ENCODE data around the gene PRDM4. TPM values are rescaled to one million over a fixed set of nuclear protein-coding genes. Genes with fewer than 3 reads are reported as not detected.

The PRDM4 gene, protein sequence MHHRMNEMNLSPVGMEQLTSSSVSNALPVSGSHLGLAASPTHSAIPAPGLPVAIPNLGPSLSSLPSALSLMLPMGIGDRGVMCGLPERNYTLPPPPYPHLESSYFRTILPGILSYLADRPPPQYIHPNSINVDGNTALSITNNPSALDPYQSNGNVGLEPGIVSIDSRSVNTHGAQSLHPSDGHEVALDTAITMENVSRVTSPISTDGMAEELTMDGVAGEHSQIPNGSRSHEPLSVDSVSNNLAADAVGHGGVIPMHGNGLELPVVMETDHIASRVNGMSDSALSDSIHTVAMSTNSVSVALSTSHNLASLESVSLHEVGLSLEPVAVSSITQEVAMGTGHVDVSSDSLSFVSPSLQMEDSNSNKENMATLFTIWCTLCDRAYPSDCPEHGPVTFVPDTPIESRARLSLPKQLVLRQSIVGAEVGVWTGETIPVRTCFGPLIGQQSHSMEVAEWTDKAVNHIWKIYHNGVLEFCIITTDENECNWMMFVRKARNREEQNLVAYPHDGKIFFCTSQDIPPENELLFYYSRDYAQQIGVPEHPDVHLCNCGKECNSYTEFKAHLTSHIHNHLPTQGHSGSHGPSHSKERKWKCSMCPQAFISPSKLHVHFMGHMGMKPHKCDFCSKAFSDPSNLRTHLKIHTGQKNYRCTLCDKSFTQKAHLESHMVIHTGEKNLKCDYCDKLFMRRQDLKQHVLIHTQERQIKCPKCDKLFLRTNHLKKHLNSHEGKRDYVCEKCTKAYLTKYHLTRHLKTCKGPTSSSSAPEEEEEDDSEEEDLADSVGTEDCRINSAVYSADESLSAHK
- 7.6 TPM for total RNA-seq

GRCh38 chr12:107760809-107761501 is at the start of gene PRDM4:
PRDM4 (minus strand) TSS chr12:107761137; CDS start chr12:107760515, 622 bp downstream.
- DNase-seq (ENCODE audit: low spot score) (peak; percentile 95), ATAC-seq (peak; percentile 98)

GRCh38 chr12:107807471-107808150 is 46.7 kb upstream of the PRDM4 start:
- DNase-seq (ENCODE audit: low spot score): no peak
- ATAC-seq: no peak

GRCh38 chr12:107805488-107806180 is 44.7 kb upstream of the PRDM4 start:
- ATAC-seq (no peak), DNase-seq (ENCODE audit: low spot score) (no peak)

DNA sequence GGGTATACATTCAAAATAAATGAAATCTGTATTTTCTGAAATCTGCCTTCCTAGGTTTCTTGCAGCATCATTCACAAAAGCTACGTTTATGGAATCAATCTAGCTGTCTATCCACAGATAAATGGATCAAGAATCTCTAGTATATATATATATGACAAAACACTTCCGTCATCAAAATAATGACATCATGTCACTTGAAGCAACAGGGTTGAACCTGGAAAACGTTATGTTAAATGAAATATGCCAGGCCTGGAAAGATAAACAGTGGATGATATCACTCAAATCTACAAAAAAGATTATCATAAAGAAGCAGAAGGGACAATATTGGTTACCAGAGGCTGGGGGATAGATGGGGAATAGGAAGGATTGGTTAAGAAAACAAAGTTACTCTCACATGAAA is 42.2 kb upstream of the PRDM4 start:
- DNase-seq (ENCODE audit: low spot score) (no peak), ATAC-seq (no peak)

DNA sequence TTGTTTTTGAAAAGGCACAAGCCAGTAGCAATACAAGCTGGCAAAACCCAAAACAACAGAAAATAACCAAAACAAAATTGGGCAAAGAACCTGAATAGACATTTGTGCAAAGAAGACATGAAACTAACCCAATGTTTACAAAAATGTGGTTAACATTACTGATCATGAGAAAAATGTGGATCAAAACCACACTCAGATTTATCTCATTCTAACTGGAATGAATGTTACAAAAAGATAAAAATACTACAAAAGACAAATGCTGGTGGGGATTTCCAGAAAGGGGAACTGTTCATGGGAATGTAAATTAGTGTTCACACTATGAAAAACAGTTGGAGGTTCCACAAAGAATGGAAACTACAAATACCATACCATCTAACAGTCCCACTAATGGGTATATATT is 40.2 kb upstream of the PRDM4 start:
- no peak for ATAC-seq
- DNase-seq (ENCODE audit: low spot score): no peak

DNA sequence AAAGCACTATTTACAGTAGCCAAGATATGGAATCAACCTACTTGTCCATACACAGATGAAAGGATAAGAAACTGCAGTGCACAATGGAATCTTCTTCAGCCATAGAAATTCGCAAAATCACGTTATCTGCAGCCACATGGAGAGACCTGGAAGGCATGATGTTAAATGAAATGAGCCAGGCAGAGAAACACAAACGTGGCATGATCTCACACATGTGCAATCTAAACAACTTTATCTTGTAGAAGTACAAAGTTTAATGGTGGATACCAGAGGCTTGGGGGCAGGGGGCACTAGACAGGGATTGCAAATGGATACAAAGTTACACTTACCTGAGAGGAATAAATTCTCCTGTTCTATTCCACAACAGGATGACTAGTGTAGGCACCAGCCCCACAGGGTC is 37.6 kb upstream of the PRDM4 start:
- no peak for ATAC-seq
- DNase-seq (ENCODE audit: low spot score): no peak

DNA sequence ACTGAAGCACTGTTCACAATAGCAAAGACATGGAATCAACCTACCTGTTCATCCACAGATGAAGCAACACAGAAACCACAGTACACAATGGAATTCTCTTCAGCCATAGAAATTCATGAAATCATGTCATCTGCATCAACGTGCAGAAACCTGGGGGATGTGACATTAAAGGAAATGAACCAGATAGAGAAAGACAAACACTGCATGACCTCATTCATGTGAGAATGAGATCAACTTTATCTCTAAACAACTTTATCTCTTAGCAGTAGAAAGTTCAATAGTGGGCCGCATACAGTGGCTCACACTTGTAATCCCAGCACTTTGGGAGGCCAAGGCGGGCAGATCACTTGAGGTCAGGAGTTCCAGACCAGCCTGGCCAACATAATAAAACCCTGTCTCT is 33.5 kb upstream of the PRDM4 start:
- no peak for ATAC-seq
- no peak for DNase-seq (ENCODE audit: low spot score)

DNA sequence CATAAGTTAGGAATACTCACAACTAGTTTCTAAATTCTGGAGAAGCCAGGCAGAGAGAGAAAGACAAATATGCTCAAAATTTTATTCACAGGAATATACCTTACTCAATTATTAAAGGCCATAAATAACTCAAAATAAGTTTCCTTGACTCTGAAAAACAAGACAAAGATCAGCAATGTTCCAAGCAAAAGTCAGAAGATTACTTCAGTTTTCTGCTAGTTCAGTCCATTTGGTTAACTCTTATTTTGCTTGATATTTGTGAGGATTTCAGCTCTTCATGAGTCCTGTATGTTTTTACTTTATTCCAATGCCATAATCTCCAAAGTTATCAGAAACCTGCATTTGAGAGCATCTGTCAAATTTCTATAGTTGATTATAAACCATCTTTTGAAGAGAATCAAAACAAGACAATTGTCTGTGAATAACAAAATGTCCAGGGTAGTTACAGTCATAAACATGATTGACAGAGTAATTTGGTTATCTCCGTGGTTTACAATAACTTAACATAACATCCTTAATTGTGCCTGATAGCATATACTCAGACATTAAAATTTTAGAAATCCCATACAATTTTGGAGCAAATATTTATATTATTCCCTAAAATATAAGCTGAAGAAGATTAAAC is 30.6 kb upstream of the PRDM4 start:
- DNase-seq (ENCODE audit: low spot score) (no peak), ATAC-seq (no peak)

DNA sequence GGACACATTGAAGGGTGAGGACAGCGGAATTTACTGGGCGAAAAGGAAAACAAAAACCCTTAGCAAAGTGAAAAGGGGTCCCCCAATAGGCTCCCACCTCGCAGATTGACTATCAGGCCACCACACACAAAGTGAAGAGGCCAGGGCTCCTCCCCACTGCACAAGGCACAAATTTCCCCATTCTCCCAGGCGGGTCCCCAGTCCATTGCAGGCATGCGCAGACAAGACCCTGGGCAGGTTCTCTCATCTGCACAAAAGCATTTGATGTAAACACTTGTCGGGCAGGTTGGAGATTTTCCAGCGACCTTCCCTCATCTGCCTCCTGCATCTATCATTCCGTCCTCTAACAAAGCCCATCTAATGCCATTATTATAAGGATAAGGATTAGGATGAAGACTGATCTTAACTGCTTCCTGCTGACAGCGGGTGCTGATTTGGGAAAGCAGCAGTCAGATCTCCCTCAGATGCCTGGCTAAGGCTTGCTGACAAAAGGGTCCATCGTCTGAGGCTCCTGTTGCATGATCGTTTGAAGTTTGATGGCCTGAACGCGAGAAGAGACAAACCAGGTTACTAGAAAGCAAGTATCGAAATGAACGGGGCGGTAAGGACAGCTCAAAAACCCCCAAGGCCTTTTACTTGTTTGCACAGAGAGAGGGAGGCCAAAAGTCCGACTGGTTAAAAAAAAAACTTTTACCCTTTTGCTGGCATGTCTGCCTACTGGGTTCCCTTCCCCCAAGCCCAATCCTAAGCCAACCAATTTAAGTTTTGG is 27.9 kb upstream of the PRDM4 start:
- peak; percentile 79 for ATAC-seq
- DNase-seq (ENCODE audit: low spot score): no peak

- ATAC-seq: no peak
- DNase-seq (ENCODE audit: low spot score): no peak
Measured at GRCh38 chr12:107788281-107788680, 27.3 kb upstream of the PRDM4 start.

DNA sequence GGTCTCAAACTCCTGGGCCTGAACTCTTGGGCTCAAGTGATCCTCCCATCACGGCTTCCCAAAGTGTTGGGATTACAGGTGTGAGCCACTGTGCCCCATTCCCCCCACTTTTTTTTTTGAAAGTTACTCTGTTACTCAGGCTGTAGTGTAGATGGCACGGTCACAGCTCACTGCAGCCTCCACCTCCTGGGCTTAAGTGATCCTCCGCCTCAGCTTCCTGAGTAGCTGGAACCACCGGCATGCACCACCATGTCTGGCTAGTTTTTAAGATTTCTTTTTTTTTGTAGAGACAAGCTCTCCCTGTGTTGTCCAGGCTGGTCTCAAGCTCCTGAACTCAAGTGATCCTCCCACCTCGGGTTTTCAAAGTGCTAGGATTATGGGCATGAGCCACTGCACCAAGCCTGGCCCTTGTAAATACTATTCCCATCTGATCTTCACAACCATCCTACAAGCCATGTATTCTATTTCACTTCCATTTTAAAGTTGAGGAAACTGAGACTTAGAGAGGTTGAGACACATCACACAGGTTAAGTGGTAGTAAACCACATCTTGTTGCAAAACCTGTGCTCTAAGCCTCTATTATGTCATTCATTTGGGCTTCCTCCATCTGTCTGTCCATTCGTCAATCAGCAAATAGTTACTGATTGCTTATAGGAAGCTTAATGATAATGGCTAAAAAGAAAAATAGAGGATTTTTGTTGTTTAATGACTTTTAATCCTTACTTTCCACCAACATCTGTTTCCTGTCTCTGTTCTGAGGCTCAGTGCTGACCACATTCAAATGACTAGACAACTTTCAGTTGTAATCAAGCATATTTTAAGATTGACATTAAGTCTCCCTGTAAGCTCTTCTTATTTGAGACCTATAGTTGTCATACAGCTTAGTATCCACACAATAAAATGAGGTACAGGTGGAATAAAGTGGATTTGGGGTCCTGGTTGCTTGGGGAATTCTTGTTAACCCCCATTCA is 22.8 kb upstream of the PRDM4 start:
- DNase-seq (ENCODE audit: low spot score) (no peak), ATAC-seq (no peak)

GRCh38 chr12:107782067-107782466 is 21.1 kb upstream of the PRDM4 start:
- ATAC-seq (no peak), DNase-seq (ENCODE audit: low spot score) (no peak)

DNA sequence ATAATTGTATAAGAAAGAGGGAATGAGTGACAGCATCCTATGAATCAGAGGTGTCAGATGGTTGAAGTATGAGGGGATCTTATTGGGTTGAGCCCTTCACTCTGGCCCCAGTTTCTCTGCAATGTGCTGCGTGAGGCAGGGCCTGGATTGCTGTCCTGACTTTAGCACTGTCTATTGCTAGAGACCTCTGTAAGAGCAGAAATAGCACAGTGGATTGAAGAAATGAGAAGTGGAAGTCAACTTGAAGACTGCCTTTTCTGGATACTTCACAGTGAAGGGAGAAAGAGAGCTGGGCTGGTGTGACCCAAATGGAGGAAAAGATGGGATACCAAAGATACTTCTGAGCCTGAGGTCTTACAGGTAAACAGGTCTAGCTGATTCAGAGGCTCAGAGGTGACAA is 19.4 kb upstream of the PRDM4 start:
- no peak for DNase-seq (ENCODE audit: low spot score)
- ATAC-seq: no peak

DNA sequence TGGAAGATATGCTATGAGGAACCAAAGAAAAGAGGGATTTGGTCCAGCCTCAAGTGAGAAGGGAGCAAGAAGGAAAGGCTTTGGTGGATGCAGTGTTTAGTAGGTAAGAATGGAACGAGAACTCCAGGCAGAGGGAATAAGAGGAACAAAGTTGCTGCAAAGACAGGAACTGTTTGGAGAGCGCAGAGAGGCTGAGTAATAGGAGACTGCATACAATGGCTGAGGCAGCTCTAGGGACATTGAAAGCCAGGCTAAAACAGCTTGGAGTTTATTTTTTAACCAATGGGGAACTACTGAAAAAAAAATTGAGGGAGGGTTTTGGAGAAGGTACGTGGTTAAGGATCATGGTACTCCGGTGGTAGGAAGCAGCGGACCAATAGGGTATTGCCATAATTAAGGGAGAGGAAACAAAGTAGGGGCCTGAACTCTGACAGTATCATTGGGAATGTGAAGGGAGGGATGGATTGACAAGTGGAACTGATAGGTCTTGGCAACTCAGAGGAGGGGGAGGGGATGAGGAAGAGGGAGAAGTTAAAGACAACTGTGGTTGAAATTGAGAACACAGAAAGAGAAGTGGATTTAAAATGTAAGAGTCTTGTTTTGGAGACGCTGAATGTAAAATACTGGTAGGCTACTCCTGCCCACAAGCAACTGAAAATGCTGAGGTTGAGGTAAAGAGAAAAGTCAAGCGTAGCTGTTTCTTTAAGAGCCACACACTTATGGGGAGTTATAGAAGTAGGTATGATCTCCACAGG is 18.3 kb upstream of the PRDM4 start:
- no peak for DNase-seq (ENCODE audit: low spot score)

GRCh38 chr12:107778383-107779025 is 17.6 kb upstream of the PRDM4 start:
- peak; percentile 28 for ATAC-seq
- DNase-seq (ENCODE audit: low spot score): no peak

More for the DNA sequence above, 18.3 kb upstream of the PRDM4 start:
- ATAC-seq: peak; percentile 13

- no peak for ATAC-seq
- no peak for DNase-seq (ENCODE audit: low spot score)
Measured at GRCh38 chr12:107776171-107776570, 15.2 kb upstream of the PRDM4 start.
